K562 (cell line): ENCODE results near the gene SIRT5. TPM values are rescaled to one million over a fixed set of nuclear protein-coding genes. Genes with fewer than 3 reads are reported as not detected.

Experiments
- BDP1 ChIP-seq: IDR thresholded peaks from 3 replicates; pipeline ENCODE4 v1.6.1; 2011; ENCODE audit not compliant: insufficient read length, insufficient read depth
- CCAR2 ChIP-seq: fragments of 200-400 bp; formaldehyde crosslinking; IDR thresholded peaks from 2 replicates; pipeline ENCODE4 v1.6.1; 2017; ENCODE audit warnings: mild to moderate bottlenecking, low read depth, low read length
- DLX4 ChIP-seq: fragments of 250-450 bp; sonication (Bioruptor Pico); IDR thresholded peaks from 2 replicates; pipeline ENCODE4 v1.6.1; 2021; ENCODE audit warnings: mild to moderate bottlenecking
- HDAC1 ChIP-seq, 2 experiments: fragments of 450-650 bp; IDR thresholded peaks; 2 replicates each; pipeline ENCODE4 v1.6.1; 2016 to 2017; ENCODE audit warnings: inconsistent platforms in 1 of 2, mild to moderate bottlenecking in 1 of 2, moderate library complexity in 1 of 2
- HNRNPLL ChIP-seq: fragments of 200-400 bp; formaldehyde crosslinking; IDR thresholded peaks from 2 replicates; pipeline ENCODE4 v1.6.1; 2017; ENCODE audit warnings: low read length, low read depth, mild to moderate bottlenecking; ENCODE audit not compliant: poor library complexity, severe bottlenecking
- HOXB6 ChIP-seq: fragments of 250-450 bp; sonication (Bioruptor Pico); IDR thresholded peaks from 2 replicates; pipeline ENCODE4 v1.5.1; 2022; ENCODE audit warnings: mild to moderate bottlenecking, borderline replicate concordance
- NBN ChIP-seq: fragments of 450-650 bp; IDR thresholded peaks from 2 replicates; pipeline ENCODE4 v1.6.1; 2016; ENCODE audit warnings: low read depth, mild to moderate bottlenecking
- NCOR1 ChIP-seq: fragments of 450-650 bp; IDR thresholded peaks from 2 replicates; pipeline ENCODE4 v1.6.1; 2016; ENCODE audit warnings: mild to moderate bottlenecking, moderate library complexity
- NELFE ChIP-seq: IDR thresholded peaks from 2 replicates; pipeline ENCODE4 v1.6.1; 2011; ENCODE audit warnings: mild to moderate bottlenecking; ENCODE audit not compliant: insufficient read depth, insufficient read length
- PHB2 ChIP-seq: fragments of 450-650 bp; IDR thresholded peaks from 2 replicates; pipeline ENCODE4 v1.6.1; 2017; ENCODE audit warnings: low read depth
- POLR2AphosphoS5 ChIP-seq: IDR thresholded peaks from 2 replicates; pipeline ENCODE4 v1.6.1; 2011; ENCODE audit warnings: mild to moderate bottlenecking, low read depth, low read length, moderate library complexity; ENCODE audit not compliant: control insufficient read depth, insufficient read depth
- POLR2H ChIP-seq: IDR thresholded peaks from 2 replicates; pipeline ENCODE4 v1.6.1; 2016; ENCODE audit warnings: missing genetic modification characterization, low read depth, mild to moderate bottlenecking, control low read depth, missing compliant biosample characterization, moderate library complexity
- RFX5 ChIP-seq: IDR thresholded peaks from 2 replicates; pipeline ENCODE4 v1.6.1; 2011; ENCODE audit warnings: low read depth, mild to moderate bottlenecking, improper control_type of control experiment, low read length
- STAT5A ChIP-seq: IDR thresholded peaks from 2 replicates; pipeline ENCODE4 v1.6.1; 2012; ENCODE audit warnings: low read length, inconsistent platforms, borderline replicate concordance
- TAF1 ChIP-seq: IDR thresholded peaks from 2 replicates; pipeline ENCODE4 v1.6.1; 2011; ENCODE audit warnings: mild to moderate bottlenecking, low read length, moderate library complexity; ENCODE audit not compliant: insufficient read depth, control insufficient read depth, severe bottlenecking; ENCODE audit errors: extremely low read depth
- ZNF41 ChIP-seq: fragments of 250-450 bp; sonication (Bioruptor Pico); conservative IDR thresholded peaks from 2 replicates; pipeline ENCODE4 v1.4.0; 2020; ENCODE audit warnings: mild to moderate bottlenecking
- ZNF512 ChIP-seq: IDR thresholded peaks from 2 replicates; pipeline ENCODE4 v1.6.1; 2016; ENCODE audit warnings: missing genetic modification characterization, missing compliant biosample characterization
- ZNF764 ChIP-seq: fragments of 250-450 bp; sonication (Bioruptor Pico); IDR thresholded peaks from 2 replicates; pipeline ENCODE4 v1.4.0; 2020; ENCODE audit warnings: low read depth, mild to moderate bottlenecking, moderate library complexity
- polyA plus RNA-seq, 8 experiments: library from polyadenylated mRNA; depleted of rRNA in 4 of 8; stranded (reverse) in 5 of 8; unstranded in 3 of 8; fragments of >200 nt; fragmentation: Nextera tagmentation in 2 of 8; fragmentation: Illumina TruSeq in 1 of 8; extraction: Ambion mirVana in 2 of 8; extraction: Trizol in 1 of 8; gene quantifications; 2 replicates each; pipeline versions ENCODE4 v1.2.1 to v1.2.3, GENCODE V29; 2011 to 2014; ENCODE audit warnings: inconsistent platforms in 1 of 8, missing spikeins in 1 of 8
- total RNA-seq, 7 experiments: library from RNA; depleted of rRNA in 6 of 7; stranded (reverse); fragments of >200 nt in 6 of 7; fragmentation: Illumina TruSeq in 2 of 7; extraction: Trizol in 2 of 7; gene quantifications; 2 replicates each; pipeline versions ENCODE4 v1.2.1 to v1.2.3, GENCODE V29; 2011 to 2021; ENCODE audit warnings: low replicate concordance in 1 of 7
- TF ChIP-seq, protein P1 (sequence below): fragments of 450-650 bp; formaldehyde crosslinking; IDR thresholded peaks from 2 replicates; pipeline ENCODE4 v1.4.0; 2022; ENCODE audit warnings: mild to moderate bottlenecking, moderate library complexity
- TF ChIP-seq, protein P2 (sequence below), 2 experiments: IDR thresholded peaks; 2 replicates each; pipeline ENCODE4 v1.6.1; 2011; ENCODE audit warnings: borderline replicate concordance in 1 of 2, control low read depth in 1 of 2, low read depth in 1 of 2, low read length in 1 of 2, mild to moderate bottlenecking in 1 of 2, mixed read lengths in 1 of 2, moderate library complexity in 1 of 2; ENCODE audit not compliant: insufficient read depth in 1 of 2, insufficient read length in 1 of 2, poor library complexity in 1 of 2, severe bottlenecking in 1 of 2; ENCODE audit errors: extremely low read depth in 1 of 2
- TF ChIP-seq, protein P3 (sequence below): fragments of 200-800 bp; sonication (Bioruptor generic); IDR thresholded peaks from 2 replicates; pipeline ENCODE4 v1.6.1; 2017; ENCODE audit warnings: missing genetic modification characterization, missing compliant biosample characterization

Gene SIRT5
- total and polyA plus RNA-seq, 9 of the 15 experiments (the other 6 are each of a cell fraction or from before 2014, with no cell fraction given) = 2.1 to 15.7 (median 11.4) TPM

DNA sequence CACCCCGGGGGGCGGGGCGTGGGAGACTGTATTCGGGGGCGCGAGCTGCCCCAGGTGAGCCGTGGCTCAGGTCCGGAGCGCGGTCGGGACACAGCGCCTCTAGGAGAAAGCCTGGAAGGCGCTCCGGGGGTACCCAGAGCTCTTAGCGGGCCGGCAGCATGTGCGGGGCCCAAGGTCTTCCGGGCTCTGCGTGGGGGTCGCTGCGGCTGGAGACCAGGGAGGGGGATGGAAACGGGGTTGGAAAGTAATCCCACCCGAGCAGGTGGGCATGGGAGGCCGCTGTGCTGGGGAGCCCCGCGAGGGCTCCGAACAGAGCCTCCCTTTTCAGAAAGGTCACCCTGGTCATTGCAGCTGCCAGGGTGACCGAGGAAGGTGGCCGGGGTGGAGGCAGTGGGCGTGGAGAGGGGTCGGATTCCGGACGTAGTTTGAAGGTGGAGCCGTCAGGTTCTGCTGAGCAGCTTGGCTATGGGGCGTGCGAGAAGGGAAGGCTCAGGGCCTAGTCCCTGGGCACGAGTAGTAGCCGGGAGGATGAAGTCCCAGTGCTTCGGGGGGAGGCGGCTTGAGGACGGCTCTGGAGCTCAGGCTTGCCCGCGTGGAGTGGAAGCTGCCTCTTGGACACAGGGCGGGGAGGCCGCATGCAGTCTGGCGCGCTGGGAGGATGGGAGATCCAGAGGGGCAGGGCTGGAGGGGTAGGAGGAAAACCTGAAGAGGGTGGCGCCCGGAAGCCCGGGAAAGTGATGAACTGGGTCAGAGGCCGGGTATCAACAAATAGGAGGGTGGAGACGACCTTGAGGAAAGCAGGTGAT, at the start of gene SIRT5 (continued):
- peak; percentile 52 for TF ChIP-seq POLR2H
- TF ChIP-seq ZNF41 (CRISPR knock-in tag) = no peak
- peak; percentile 29 for TF ChIP-seq NCOR1
- TF ChIP-seq TAF1 = peak; percentile 13
- peak; percentile 23 for TF ChIP-seq HNRNPLL
- TF ChIP-seq, protein P1, sequence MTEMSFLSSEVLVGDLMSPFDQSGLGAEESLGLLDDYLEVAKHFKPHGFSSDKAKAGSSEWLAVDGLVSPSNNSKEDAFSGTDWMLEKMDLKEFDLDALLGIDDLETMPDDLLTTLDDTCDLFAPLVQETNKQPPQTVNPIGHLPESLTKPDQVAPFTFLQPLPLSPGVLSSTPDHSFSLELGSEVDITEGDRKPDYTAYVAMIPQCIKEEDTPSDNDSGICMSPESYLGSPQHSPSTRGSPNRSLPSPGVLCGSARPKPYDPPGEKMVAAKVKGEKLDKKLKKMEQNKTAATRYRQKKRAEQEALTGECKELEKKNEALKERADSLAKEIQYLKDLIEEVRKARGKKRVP (CRISPR knock-in tag) = no peak
- TF ChIP-seq NBN = peak; percentile 49
- TF ChIP-seq RFX5 = no peak
- TF ChIP-seq ZNF764 (CRISPR knock-in tag) = no peak
- no peak for TF ChIP-seq BDP1
- no peak for TF ChIP-seq DLX4
- no peak; the same call in 1 of the 2 replicates for TF ChIP-seq STAT5A
- TF ChIP-seq HOXB6 (CRISPR knock-in tag) = no peak
- no peak for TF ChIP-seq ZNF512 (tag)
- TF ChIP-seq POLR2AphosphoS5 = peak; percentile 66; the same call in 1 of the 2 replicates
- TF ChIP-seq, protein P2, sequence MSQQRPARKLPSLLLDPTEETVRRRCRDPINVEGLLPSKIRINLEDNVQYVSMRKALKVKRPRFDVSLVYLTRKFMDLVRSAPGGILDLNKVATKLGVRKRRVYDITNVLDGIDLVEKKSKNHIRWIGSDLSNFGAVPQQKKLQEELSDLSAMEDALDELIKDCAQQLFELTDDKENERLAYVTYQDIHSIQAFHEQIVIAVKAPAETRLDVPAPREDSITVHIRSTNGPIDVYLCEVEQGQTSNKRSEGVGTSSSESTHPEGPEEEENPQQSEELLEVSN (IDR thresholded peaks at IDR 0.05; ENCODE audit: borderline replicate concordance in 1 of 2, extremely low read depth in 1 of 2, insufficient read depth in 1 of 2, insufficient read length in 1 of 2, low read depth in 1 of 2, low read length in 1 of 2, poor library complexity in 1 of 2, severe bottlenecking in 1 of 2) = peak; percentile 69 to 78
- no peak for TF ChIP-seq NELFE
- TF ChIP-seq HDAC1 (IDR thresholded peaks at IDR 0.05) = peak in 1 of 2 experiments; percentile 92; a peak in 2 of 4 replicates
- TF ChIP-seq, protein P3, sequence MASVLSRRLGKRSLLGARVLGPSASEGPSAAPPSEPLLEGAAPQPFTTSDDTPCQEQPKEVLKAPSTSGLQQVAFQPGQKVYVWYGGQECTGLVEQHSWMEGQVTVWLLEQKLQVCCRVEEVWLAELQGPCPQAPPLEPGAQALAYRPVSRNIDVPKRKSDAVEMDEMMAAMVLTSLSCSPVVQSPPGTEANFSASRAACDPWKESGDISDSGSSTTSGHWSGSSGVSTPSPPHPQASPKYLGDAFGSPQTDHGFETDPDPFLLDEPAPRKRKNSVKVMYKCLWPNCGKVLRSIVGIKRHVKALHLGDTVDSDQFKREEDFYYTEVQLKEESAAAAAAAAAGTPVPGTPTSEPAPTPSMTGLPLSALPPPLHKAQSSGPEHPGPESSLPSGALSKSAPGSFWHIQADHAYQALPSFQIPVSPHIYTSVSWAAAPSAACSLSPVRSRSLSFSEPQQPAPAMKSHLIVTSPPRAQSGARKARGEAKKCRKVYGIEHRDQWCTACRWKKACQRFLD (CRISPR knock-in tag) = peak; percentile 29; the same call in 1 of the 2 replicates
- TF ChIP-seq CCAR2 = no peak
- TF ChIP-seq PHB2 = no peak
